Measurements from ENCODE around the gene TMEM41B. TPM values are rescaled to one million over a fixed set of nuclear protein-coding genes. Genes with fewer than 3 reads are reported as not detected.

The TMEM41B gene
- polyA plus RNA-seq, 1 donor (not counting 4 experiments of a cell fraction or from before 2014, with no cell fraction given) = 69.3 TPM

GRCh38 chr11:9266132-9266736 lies 48.2 kb downstream of the TMEM41B start:
- FAIRE-seq (no peak), DNase-seq (ENCODE audit: low read depth, low spot score) (no peak)
- peak overlapping the region; percentile 87 for H3K4me2 ChIP-seq (ENCODE audit: control insufficient read depth, extremely low read depth, insufficient read depth, low read depth, low read length)
- H3K79me2 ChIP-seq (ENCODE audit: control insufficient read depth, insufficient read depth, low read length) = peaks cover 24% of the 10 kb centered on the region
- dilution Hi-C loops (cut with MboI; ENCODE audit: extremely low pct_ligation_motif_present, low sequenced_read_pairs) = no loop called here
- no peaks in the 10 kb centered on the region for H3K9me1 ChIP-seq (ENCODE audit: control insufficient read depth, extremely low read depth, insufficient read depth, low read length)
- no peak overlapping the region for H2AFZ ChIP-seq (ENCODE audit: control insufficient read depth, low read length)
- peaks cover 5% of the 10 kb centered on the region for H3K4me1 ChIP-seq (ENCODE audit: control insufficient read depth, extremely low read depth, insufficient read depth, low read length)
- no peaks in the 10 kb centered on the region for H3K9me3 ChIP-seq (ENCODE audit: control insufficient read depth, low read depth, low read length)
- no peaks in the 10 kb centered on the region for H4K20me1 ChIP-seq (ENCODE audit: control insufficient read depth, extremely low read depth, insufficient read depth, low read length)
- H3K36me3 ChIP-seq (ENCODE audit: control insufficient read depth in 2 of 2, extremely low read depth in 1 of 2, insufficient read depth in 2 of 2, low read length in 2 of 2) = no peaks in the 10 kb centered on the region
- H3K27ac ChIP-seq (ENCODE audit: control insufficient read depth, insufficient read depth, low read length) = no peak overlapping the region
- TF ChIP-seq CTCF (optimal IDR thresholded peaks at IDR 0.05 in 1 of 3, IDR thresholded peaks at IDR 0.05 in 1 of 3, conservative IDR thresholded peaks at IDR 0.05 in 1 of 3; ENCODE audit: extremely low read depth in 1 of 3, insufficient read depth in 2 of 3, low read length in 3 of 3) (no peak), EZH2 (IDR thresholded peaks at IDR 0.05; ENCODE audit: low read length) (no peak)
- H3K4me3 ChIP-seq (ENCODE audit: control insufficient read depth in 2 of 3, extremely low read depth in 1 of 3, insufficient read depth in 2 of 3, low read depth in 1 of 3, low read length in 3 of 3) = no peak overlapping the region
- no peaks in the 10 kb centered on the region for H3K27me3 ChIP-seq (ENCODE audit: control insufficient read depth, extremely low read depth, insufficient read depth, low read length)
- no peak overlapping the region for H3K9ac ChIP-seq (ENCODE audit: control insufficient read depth, extremely low read depth, insufficient read depth, low read length)

- TF ChIP-seq EZH2 (IDR thresholded peaks at IDR 0.05; ENCODE audit: low read length) (no peak), CTCF (optimal IDR thresholded peaks at IDR 0.05 in 1 of 3, IDR thresholded peaks at IDR 0.05 in 1 of 3, conservative IDR thresholded peaks at IDR 0.05 in 1 of 3; ENCODE audit: extremely low read depth in 1 of 3, insufficient read depth in 2 of 3, low read length in 3 of 3) (peak in 1 of 3 experiments; percentile 28)
- peak within 1 kb of the TSS; percentile 71 for H3K27ac ChIP-seq (ENCODE audit: control insufficient read depth, insufficient read depth, low read length)
Measured at GRCh38 chr11:9265211-9266131, 48.9 kb downstream of the TMEM41B start, which contains the start of gene DENND5A. DENND5A (minus strand) TSS chr11:9265350; CDS start chr11:9265069, 281 bp downstream.

More at GRCh38 chr11:9265211-9266131, 48.9 kb downstream of the TMEM41B start, which contains the start of gene DENND5A:
- no peak for FAIRE-seq
- H3K4me1 ChIP-seq (ENCODE audit: control insufficient read depth, extremely low read depth, insufficient read depth, low read length) = peaks cover 5% of the 10 kb centered on the region
- H3K36me3 ChIP-seq (ENCODE audit: control insufficient read depth in 2 of 2, extremely low read depth in 1 of 2, insufficient read depth in 2 of 2, low read length in 2 of 2) = no peaks in the 10 kb centered on the region
- peak within 1 kb of the TSS; percentile 81 to 95 (median 88) for H3K4me3 ChIP-seq (ENCODE audit: control insufficient read depth in 2 of 3, extremely low read depth in 1 of 3, insufficient read depth in 2 of 3, low read depth in 1 of 3, low read length in 3 of 3)
- H3K9ac ChIP-seq (ENCODE audit: control insufficient read depth, extremely low read depth, insufficient read depth, low read length) = peak within 1 kb of the TSS; percentile 85
- H3K9me1 ChIP-seq (ENCODE audit: control insufficient read depth, extremely low read depth, insufficient read depth, low read length) = no peaks in the 10 kb centered on the region
- DNase-seq (ENCODE audit: low read depth, low spot score) = peak; percentile 17
- peaks cover 30% of the 10 kb centered on the region for H3K79me2 ChIP-seq (ENCODE audit: control insufficient read depth, insufficient read depth, low read length)
- H4K20me1 ChIP-seq (ENCODE audit: control insufficient read depth, extremely low read depth, insufficient read depth, low read length) = no peaks in the 10 kb centered on the region
- H3K9me3 ChIP-seq (ENCODE audit: control insufficient read depth, low read depth, low read length) = no peaks in the 10 kb centered on the region
- H2AFZ ChIP-seq (ENCODE audit: control insufficient read depth, low read length) = peak within 1 kb of the TSS; percentile 89
- peak within 1 kb of the TSS; percentile 93 for H3K4me2 ChIP-seq (ENCODE audit: control insufficient read depth, extremely low read depth, insufficient read depth, low read depth, low read length)
- H3K27me3 ChIP-seq (ENCODE audit: control insufficient read depth, extremely low read depth, insufficient read depth, low read length) = no peaks in the 10 kb centered on the region
- dilution Hi-C loops (cut with MboI; ENCODE audit: extremely low pct_ligation_motif_present, low sequenced_read_pairs) = no loop called here

All from keratinocyte (primary cell).